Measurements from ENCODE around the gene NSUN4.

DNA sequence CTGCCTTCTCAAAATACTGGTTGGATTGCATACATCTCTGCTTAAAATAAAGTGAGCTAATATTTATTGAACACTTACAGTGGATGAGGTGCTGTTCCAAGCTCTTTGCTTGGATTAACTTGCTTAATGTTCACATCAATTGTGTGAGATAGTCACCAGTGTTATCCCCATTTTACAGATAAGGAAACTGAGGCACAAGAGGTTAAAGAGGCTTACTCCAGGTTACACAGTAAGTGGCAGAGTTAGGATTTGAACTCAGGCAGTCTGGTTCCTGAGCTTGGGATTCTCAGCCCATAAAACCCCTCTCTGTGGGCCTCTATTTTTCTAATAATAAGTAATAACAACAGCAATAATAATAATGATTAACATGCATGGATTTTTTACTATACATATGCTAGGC lies 39.9 kb downstream of the NSUN4 start:
- TF ChIP-seq, protein P1, sequence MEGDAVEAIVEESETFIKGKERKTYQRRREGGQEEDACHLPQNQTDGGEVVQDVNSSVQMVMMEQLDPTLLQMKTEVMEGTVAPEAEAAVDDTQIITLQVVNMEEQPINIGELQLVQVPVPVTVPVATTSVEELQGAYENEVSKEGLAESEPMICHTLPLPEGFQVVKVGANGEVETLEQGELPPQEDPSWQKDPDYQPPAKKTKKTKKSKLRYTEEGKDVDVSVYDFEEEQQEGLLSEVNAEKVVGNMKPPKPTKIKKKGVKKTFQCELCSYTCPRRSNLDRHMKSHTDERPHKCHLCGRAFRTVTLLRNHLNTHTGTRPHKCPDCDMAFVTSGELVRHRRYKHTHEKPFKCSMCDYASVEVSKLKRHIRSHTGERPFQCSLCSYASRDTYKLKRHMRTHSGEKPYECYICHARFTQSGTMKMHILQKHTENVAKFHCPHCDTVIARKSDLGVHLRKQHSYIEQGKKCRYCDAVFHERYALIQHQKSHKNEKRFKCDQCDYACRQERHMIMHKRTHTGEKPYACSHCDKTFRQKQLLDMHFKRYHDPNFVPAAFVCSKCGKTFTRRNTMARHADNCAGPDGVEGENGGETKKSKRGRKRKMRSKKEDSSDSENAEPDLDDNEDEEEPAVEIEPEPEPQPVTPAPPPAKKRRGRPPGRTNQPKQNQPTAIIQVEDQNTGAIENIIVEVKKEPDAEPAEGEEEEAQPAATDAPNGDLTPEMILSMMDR (conservative IDR thresholded peaks at IDR 0.05; ENCODE audit: low read length) = no peak
- no peak for TF ChIP-seq EZH2phosphoT487 (IDR thresholded peaks at IDR 0.05; ENCODE audit: borderline replicate concordance)

All from Loucy (cell line).